SJCRH30 (cell line): ENCODE measurements around the gene MEGF8. TPM values are rescaled to one million over a fixed set of nuclear protein-coding genes. Genes with fewer than 3 reads are reported as not detected.

ENCODE experiments used
- DNase-seq, 2 experiments: peaks; one replicate each; pipeline ENCODE4 v3.0.0-alpha.2; 2015 to 2020
- H3K27ac ChIP-seq: fragments of 250-450 bp; sonication (Bioruptor Pico); 2 replicates; pipeline ENCODE4 v1.5.1; 2020; ENCODE audit warnings: mild to moderate bottlenecking, moderate library complexity
- H3K27me3 ChIP-seq: fragments of 250-450 bp; sonication (Bioruptor Pico); 2 replicates; pipeline ENCODE4 v1.5.1; 2020; ENCODE audit warnings: mild to moderate bottlenecking, moderate library complexity
- H3K36me3 ChIP-seq: fragments of 250-450 bp; sonication (Bioruptor Pico); 2 replicates; pipeline ENCODE4 v1.5.1; 2020; ENCODE audit warnings: mild to moderate bottlenecking, moderate library complexity
- H3K4me1 ChIP-seq: fragments of 250-450 bp; sonication (Bioruptor Pico); 2 replicates; pipeline ENCODE4 v1.5.1; 2020; ENCODE audit warnings: mild to moderate bottlenecking, moderate library complexity
- H3K4me3 ChIP-seq: fragments of 250-450 bp; sonication (Bioruptor Pico); 2 replicates; pipeline ENCODE4 v1.5.1; 2020; ENCODE audit warnings: mild to moderate bottlenecking, moderate library complexity
- H3K9me3 ChIP-seq: fragments of 250-450 bp; sonication (Bioruptor Pico); replicated peaks from 2 replicates; pipeline ENCODE4 v1.5.1; 2020; ENCODE audit warnings: mild to moderate bottlenecking, moderate library complexity
- total RNA-seq: library from RNA; depleted of rRNA; stranded (reverse); fragments of >200 nt; shearing (Covaris generic); gene quantifications from 2 replicates; pipeline ENCODE4 v1.2.3, GENCODE V29; 2014

MEGF8 gene
- total RNA-seq, 1 experiment from 2014 or later = 19.9 TPM

DNA sequence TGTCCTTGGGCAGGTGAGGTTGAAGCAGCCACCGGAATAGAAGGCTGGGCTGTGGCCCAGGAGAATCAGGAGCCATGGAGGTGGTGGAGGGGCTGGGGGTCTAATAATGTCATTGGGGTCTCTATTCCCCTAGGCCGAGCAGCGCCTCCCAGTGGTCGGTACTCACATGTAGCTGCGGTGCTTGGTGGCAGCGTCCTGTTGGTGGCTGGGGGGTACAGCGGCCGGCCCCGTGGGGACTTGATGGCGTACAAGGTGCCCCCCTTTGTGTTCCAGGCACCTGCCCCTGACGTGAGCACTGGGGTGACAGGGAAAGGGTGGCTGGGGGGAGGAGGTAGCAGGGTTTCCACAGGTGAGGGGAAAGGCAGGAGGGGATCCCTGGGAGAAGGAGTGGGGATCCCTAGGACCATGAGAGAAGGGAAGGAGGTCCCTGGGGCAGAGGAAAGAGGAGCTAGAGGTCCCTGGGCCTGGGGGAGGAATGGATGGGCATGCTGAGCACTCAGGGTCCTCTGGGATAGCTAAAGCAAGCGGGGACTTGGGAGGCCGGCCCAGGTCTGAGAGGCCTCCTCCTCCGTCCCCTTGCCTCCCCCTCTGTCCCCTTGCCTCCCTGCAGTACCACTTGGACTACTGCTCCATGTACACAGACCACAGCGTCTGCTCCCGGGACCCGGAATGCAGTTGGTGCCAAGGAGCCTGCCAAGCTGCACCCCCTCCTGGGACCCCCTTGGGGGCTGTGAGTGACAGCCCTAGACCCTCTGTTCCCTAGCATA lies 18.1 kb downstream of the MEGF8 start:
- Histone ChIP-seq H3K4me1 (no peaks in the 10 kb centered on the region), H3K27ac (no peak overlapping the region), H3K27me3 (no peaks in the 10 kb centered on the region), H3K9me3 (no peaks in the 10 kb centered on the region), H3K36me3 (no peaks in the 10 kb centered on the region; the same call in 1 of the 2 replicates), H3K4me3 (no peak overlapping the region)
- DNase-seq = no peak

DNA sequence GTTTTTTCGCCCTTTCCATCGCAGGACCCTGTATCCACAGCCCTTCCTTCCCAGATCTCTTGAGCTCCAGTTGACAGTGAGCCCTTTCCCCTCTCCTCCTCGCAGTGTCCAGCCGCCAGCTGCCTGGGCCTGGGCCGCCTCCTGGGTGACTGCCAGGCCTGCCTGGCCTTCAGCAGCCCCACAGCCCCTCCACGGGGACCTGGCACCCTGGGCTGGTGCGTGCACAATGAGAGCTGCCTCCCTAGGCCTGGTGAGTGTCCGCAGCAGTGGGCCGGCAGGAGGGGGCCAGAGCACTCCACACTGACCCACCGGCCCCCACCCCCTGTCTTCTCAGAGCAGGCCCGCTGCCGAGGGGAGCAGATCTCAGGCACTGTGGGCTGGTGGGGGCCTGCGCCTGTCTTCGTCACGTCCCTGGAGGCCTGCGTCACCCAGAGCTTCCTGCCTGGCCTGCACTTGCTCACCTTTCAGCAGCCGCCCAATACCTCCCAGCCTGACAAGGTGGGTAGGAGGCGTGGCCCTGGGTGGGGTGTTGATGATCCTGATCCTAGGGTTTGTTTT lies 19.0 kb downstream of the MEGF8 start:
- no peaks in the 10 kb centered on the region for H3K27me3 ChIP-seq
- no peak for DNase-seq
- no peak overlapping the region for H3K4me3 ChIP-seq
- no peaks in the 10 kb centered on the region for H3K9me3 ChIP-seq
- no peaks in the 10 kb centered on the region for H3K4me1 ChIP-seq
- no peak overlapping the region for H3K27ac ChIP-seq
- no peaks in the 10 kb centered on the region; the same call in 1 of the 2 replicates for H3K36me3 ChIP-seq

DNA sequence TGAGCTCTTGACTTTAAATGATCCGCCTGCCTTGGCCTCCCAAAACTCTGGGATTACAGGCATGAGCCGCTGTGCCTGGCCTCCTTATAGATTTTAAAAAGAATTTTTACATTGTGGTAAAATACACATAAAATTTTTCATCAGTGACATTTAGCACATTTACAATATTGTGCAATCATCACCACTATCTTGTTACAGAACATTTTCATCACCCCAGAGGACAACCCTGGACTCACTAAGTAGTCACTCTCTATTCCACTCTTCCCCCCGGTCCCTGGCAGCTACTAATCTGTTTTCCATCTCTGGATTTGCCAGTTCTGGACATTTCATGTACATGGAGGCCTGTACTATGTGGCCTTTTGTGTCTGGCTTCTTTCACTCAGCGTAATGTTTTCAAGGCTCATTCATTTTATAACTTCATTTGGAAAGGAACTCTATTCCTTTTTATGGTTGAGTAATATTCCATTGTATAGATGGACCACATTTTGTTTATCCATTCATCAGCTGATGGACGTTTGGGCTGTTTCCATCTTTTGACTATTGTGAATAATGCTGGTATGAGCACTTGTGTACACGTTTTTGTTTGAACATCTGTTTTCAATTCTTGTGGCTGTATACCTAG lies 19.9 kb downstream of the MEGF8 start:
- Histone ChIP-seq H3K27me3 (no peaks in the 10 kb centered on the region), H3K4me1 (no peaks in the 10 kb centered on the region), H3K36me3 (no peaks in the 10 kb centered on the region; the same call in 1 of the 2 replicates), H3K27ac (no peak overlapping the region), H3K9me3 (no peaks in the 10 kb centered on the region), H3K4me3 (no peak overlapping the region)
- no peak for DNase-seq

DNA sequence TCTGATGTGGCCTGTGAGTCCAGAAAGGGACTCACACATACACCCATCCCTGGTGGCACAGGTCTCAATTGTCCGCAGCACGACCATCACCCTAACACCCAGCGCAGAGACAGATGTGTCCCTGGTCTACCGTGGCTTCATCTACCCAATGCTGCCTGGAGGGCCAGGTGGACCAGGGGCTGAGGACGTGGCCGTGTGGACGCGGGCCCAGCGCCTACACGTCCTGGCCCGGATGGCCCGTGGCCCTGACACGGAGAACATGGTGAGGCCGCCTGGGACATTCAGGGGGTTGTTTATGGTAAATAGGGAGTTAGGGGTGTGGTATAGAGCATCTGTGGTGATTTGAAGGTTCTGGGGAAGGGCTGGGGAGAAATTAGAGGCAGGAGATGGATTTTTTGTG lies 22.8 kb downstream of the MEGF8 start:
- H3K9me3 ChIP-seq = no peaks in the 10 kb centered on the region
- DNase-seq = no peak
- H3K36me3 ChIP-seq = no peaks in the 10 kb centered on the region; the same call in 1 of the 2 replicates

DNA sequence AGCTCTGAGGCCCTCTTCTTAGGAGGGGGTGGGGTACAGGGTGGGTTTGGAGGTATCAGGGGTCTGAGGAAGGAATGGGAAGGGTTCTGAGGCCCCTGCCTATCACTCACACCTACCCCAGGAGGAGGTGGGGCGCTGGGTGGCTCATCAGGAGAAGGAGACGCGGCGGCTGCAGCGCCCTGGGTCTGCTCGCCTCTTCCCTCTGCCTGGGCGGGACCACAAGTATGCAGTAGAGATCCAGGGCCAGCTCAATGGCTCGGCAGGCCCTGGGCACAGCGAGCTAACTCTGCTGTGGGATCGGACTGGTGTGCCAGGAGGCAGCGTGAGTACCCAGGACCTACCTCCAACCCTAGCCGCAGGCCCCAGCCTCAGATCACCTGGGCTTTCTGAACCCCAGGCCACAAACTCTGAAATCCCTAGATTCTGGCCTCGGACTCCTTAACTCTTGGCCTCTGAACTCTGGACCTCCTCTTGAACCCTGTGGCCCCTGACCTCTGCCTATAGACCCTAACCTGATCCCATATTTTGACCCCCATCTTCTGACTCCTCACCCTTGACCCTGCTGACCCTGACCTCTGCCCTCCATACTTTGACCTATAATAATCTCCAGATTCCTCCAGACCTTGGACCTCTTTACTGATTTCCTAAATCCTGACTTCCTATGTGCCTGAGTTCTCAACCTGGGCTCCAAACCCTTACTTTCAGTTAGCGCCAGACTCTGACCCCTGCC lies 24.1 kb downstream of the MEGF8 start:
- H3K27ac ChIP-seq = no peak overlapping the region
- no peaks in the 10 kb centered on the region for H3K27me3 ChIP-seq
- no peaks in the 10 kb centered on the region; the same call in 1 of the 2 replicates for H3K36me3 ChIP-seq
- no peaks in the 10 kb centered on the region for H3K9me3 ChIP-seq
- no peak for DNase-seq
- H3K4me3 ChIP-seq = no peak overlapping the region
- H3K4me1 ChIP-seq = no peaks in the 10 kb centered on the region

More for the DNA sequence above, 22.8 kb downstream of the MEGF8 start:
- H3K27me3 ChIP-seq = no peaks in the 10 kb centered on the region
- no peaks in the 10 kb centered on the region for H3K4me1 ChIP-seq
- no peak overlapping the region for H3K27ac ChIP-seq
- H3K4me3 ChIP-seq = no peak overlapping the region

DNA sequence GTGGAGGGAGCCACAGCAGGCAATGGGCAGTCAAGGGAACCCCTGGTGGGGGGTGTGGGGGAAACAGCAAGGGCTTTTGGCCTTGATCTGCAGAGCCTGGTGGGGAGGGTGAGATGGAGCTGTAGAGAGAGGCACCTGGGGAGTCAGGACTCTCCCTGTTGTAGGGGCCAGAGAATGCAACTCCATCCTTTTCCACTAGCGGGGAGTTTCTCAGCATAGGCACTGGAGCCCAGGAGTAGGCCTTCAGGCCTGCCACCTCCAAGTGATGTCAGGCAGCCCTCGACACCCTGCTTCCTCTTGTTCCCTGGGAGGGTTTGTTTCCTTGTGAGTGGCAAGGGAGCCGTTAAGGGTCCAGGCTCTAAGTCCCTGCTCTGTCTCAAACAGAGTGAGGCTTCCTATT lies 25.0 kb downstream of the MEGF8 start:
- Histone ChIP-seq H3K4me1 (no peaks in the 10 kb centered on the region), H3K36me3 (no peaks in the 10 kb centered on the region; the same call in 1 of the 2 replicates), H3K27ac (no peak overlapping the region), H3K9me3 (no peaks in the 10 kb centered on the region), H3K27me3 (no peaks in the 10 kb centered on the region), H3K4me3 (no peak overlapping the region)
- DNase-seq = no peak

DNA sequence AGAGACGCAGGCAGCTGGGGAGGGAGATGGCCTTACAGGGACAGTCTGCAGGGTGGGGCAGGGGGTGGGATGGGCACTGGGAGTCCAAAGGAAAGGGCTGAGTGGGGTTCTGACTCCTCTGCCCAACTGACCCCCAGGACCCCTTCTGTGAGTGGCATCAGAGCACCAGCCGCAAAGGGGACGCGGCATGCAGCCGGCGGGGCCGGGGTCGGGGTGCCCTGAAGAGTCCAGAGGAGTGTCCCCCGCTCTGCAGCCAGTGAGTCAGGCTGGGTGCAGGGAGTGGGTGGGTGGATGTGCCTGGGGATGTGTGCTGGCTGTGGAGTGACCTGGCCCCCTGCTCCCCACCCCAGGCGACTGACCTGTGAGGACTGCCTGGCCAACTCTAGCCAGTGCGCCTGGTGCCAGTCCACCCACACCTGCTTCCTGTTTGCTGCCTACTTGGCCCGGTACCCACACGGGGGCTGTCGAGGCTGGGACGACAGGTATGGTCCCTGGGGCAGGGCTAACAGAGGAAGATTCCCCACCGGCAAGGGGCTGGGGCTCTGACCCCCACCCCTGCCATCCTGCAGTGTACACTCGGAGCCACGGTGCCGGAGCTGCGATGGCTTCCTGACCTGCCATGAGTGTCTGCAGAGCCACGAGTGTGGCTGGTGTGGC lies 25.8 kb downstream of the MEGF8 start:
- Histone ChIP-seq H3K27ac (no peak overlapping the region), H3K4me3 (no peak overlapping the region), H3K27me3 (no peaks in the 10 kb centered on the region), H3K4me1 (no peaks in the 10 kb centered on the region), H3K36me3 (no peaks in the 10 kb centered on the region), H3K9me3 (no peaks in the 10 kb centered on the region)
- DNase-seq = no peak

DNA sequence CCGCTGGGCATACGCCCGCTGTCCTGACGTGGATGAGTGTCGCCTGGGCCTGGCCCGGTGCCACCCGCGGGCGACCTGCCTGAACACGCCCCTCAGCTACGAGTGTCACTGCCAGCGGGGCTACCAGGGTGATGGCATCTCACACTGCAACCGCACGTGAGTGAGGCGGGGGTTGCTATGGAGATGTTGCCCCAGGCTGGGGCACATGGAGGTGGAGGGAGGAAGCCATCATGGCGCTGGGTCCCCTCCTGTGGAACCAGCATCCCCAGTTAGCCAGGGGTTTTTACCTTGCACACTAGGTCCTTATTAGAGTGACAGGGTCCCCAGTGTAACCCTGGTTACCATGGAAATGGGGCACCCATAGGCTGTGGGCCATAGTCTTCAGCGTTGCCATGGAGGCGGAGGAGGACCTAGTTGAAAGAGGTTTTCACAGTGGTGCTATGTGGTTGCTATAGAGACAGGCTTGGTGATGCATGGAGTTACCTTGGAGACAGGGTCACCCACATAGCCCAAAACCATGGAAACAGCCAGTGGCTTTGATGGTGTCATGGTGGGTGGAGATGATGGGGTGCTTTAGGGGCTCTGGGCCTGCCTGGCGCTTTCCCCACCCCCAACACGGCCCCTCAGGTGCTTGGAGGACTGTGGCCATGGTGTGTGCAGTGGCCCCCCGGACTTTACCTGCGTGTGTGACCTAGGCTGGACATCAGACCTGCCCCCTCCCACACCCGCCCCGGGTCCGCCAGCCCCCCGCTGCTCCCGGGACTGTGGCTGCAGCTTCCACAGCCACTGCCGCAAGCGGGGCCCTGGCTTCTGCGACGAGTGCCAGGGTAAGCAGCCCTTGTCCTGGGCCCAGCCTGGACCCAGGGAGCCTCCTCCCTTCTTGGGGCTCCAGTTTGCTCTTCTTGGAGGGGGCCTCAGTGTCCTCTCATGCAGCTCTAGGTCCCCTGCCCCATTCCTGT lies 27.1 kb downstream of the MEGF8 start:
- Histone ChIP-seq H3K4me1 (no peaks in the 10 kb centered on the region), H3K27ac (no peak overlapping the region), H3K4me3 (no peak overlapping the region), H3K9me3 (no peaks in the 10 kb centered on the region), H3K27me3 (no peaks in the 10 kb centered on the region), H3K36me3 (no peaks in the 10 kb centered on the region)
- DNase-seq = no peak

DNA sequence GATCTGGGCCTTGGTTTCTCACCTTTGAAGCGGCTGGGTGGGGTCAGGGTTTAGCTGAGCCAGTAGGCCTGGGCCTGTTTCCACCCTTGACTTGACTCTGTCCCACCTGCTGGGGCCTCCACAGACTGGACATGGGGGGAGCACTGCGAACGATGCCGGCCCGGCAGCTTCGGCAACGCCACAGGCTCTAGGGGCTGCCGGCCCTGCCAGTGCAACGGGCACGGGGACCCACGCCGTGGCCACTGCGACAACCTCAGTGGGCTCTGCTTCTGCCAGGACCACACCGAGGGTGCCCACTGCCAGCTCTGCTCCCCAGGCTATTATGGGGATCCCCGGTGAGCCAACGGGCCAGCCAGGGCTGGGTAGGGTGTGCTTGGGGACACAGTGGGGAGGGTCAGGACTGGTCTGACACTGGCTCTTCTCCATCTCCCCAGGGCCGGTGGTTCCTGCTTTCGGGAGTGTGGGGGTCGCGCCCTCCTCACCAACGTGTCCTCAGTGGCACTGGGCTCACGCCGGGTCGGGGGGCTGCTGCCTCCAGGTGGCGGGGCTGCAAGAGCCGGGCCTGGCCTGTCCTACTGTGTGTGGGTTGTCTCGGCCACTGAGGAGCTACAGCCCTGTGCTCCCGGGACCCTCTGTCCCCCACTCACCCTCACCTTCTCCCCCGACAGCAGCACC lies 28.0 kb downstream of the MEGF8 start:
- no peak for DNase-seq
- no peak overlapping the region for H3K27ac ChIP-seq
- H3K9me3 ChIP-seq = no peaks in the 10 kb centered on the region
- no peak overlapping the region for H3K4me3 ChIP-seq
- H3K27me3 ChIP-seq = no peaks in the 10 kb centered on the region
- H3K4me1 ChIP-seq = no peaks in the 10 kb centered on the region
- H3K36me3 ChIP-seq = no peaks in the 10 kb centered on the region

DNA sequence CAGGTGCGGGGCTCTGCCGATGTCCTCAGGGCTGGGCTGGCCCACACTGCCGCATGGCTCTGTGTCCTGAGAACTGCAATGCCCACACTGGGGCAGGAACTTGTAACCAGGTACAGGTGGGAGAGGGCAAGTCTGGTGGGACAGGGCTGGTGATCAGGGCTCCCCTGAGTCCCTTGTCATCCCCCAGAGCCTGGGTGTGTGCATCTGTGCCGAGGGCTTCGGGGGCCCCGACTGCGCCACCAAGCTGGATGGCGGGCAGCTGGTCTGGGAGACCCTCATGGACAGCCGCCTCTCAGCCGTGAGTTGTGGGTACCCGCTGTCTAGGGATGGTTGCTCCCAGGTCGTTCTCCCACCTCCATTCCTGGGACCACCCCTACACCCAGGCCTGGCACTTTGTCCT lies 30.5 kb downstream of the MEGF8 start:
- Histone ChIP-seq H3K36me3 (no peaks in the 10 kb centered on the region), H3K27ac (no peak overlapping the region), H3K4me3 (no peak overlapping the region), H3K27me3 (no peaks in the 10 kb centered on the region), H3K9me3 (no peaks in the 10 kb centered on the region), H3K4me1 (no peaks in the 10 kb centered on the region)
- DNase-seq = no peak

DNA sequence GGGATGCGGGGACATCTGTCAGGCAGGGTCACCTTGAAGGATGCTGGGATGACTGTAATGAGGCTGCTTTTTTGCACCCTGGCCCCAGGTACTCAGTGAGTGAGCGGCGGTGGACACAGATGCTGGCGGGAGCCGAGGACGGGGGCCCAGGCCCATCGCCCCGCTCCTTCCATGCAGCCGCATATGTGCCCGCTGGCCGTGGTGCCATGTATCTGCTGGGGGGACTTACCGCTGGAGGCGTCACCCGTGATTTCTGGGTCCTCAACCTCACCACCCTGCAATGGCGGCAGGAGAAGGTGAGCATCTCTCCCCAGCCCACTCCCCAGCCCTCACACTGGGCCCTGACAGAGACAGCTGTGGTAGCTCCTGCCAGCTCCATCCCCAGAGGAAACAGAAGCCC lies 31.3 kb downstream of the MEGF8 start:
- no peak for DNase-seq
- Histone ChIP-seq H3K27me3 (no peaks in the 10 kb centered on the region), H3K4me3 (no peak overlapping the region), H3K9me3 (no peaks in the 10 kb centered on the region), H3K36me3 (no peaks in the 10 kb centered on the region), H3K4me1 (no peaks in the 10 kb centered on the region), H3K27ac (no peak overlapping the region)

DNA sequence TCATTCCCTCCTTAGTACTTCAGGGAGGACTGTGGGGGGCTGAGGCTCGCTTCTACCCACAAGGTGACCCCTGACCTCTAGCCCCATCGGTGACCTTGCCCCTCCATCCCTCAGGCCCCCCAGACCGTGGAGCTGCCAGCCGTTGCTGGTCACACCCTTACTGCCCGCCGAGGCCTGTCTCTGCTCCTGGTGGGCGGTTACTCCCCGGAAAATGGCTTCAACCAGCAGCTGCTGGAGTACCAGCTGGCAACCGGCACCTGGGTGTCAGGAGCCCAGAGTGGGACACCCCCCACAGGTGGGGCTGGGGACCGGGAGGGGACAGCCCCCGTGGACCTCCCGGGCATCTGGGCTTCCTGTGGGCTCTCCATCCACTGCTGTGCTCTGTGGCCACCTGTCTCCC lies 31.9 kb downstream of the MEGF8 start:
- no peak overlapping the region for H3K4me3 ChIP-seq
- no peaks in the 10 kb centered on the region for H3K36me3 ChIP-seq
- H3K4me1 ChIP-seq = no peaks in the 10 kb centered on the region
- H3K9me3 ChIP-seq = no peaks in the 10 kb centered on the region
- H3K27me3 ChIP-seq = no peaks in the 10 kb centered on the region
- no peak for DNase-seq
- no peak overlapping the region for H3K27ac ChIP-seq

DNA sequence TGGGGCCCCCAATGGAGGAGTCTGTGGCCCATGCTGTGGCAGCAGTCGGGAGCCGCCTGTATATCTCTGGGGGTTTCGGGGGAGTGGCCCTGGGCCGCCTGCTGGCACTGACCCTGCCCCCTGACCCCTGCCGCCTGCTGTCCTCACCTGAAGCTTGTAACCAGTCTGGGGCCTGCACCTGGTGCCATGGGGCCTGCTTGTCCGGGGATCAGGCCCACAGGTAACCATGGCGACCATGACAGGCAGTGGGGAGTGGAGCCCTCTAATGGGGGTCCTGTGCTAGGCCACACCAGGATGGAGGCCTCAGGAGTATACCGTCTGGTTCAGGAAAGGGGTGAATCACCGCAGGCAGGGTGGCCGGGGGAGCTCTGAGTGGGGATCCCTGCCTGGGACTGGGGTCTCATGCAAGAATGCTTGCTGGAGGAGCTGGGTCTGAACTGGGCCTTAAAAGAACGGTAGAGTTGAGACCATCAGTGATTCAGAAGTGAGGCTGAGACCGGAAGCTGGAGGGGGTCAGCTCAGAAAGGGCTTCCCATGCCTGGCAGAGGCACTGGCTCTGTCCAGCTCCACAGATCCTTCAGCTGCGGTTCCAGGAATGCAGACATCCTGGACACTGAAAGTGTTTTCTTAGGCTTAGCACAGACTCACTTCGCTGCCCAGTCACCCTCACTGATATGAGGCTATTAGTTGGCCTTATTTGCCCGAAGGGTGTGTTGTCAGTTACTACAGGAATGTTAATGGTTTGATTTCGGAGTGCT lies 35.5 kb downstream of the MEGF8 start:
- H3K27me3 ChIP-seq = no peaks in the 10 kb centered on the region
- no peaks in the 10 kb centered on the region; the same call in none of the 2 replicates for H3K36me3 ChIP-seq
- no peaks in the 10 kb centered on the region for H3K4me1 ChIP-seq
- no peaks in the 10 kb centered on the region for H3K9me3 ChIP-seq
- no peak for DNase-seq
- no peak overlapping the region for H3K4me3 ChIP-seq
- H3K27ac ChIP-seq = no peak overlapping the region
